OCI-LY1 (cell line): Measurements from ENCODE around the gene METRN.

Experiments used
- H2AFZ ChIP-seq: fragments of 200-600 bp; sonication (generic), shearing (Covaris generic); 2 replicates; pipeline ENCODE4 v1.6.0; 2014; ENCODE audit warnings: antibody characterized with exemption, mild to moderate bottlenecking, low read length
- H3F3A ChIP-seq: fragments of 200-600 bp; sonication (generic), shearing (Covaris generic); 2 replicates; pipeline ENCODE4 v1.6.0; 2014; ENCODE audit warnings: mild to moderate bottlenecking, antibody characterized with exemption, low read length, moderate library complexity; ENCODE audit not compliant: insufficient read depth
- H3K27ac ChIP-seq: fragments of 200-600 bp; sonication (generic); 2 replicates; pipeline ENCODE4 v1.5.1; 2014; ENCODE audit warnings: low read length, mixed run types, mild to moderate bottlenecking, low read depth; ENCODE audit not compliant: poor library complexity, severe bottlenecking
- H3K27me3 ChIP-seq: fragments of 200-600 bp; sonication (generic); 2 replicates; pipeline ENCODE4 v1.6.0; 2014; ENCODE audit warnings: antibody characterized with exemption, mild to moderate bottlenecking, low read length, moderate library complexity; ENCODE audit not compliant: insufficient read depth
- H3K36me3 ChIP-seq: fragments of 200-600 bp; sonication (generic); 2 replicates; pipeline ENCODE4 v1.6.1; 2014; ENCODE audit warnings: mild to moderate bottlenecking, antibody characterized with exemption, low read length, moderate library complexity, mixed read lengths; ENCODE audit not compliant: insufficient read depth
- H3K4me1 ChIP-seq: fragments of 200-600 bp; sonication (generic); 2 replicates; pipeline ENCODE4 v1.5.1; 2014; ENCODE audit warnings: mild to moderate bottlenecking, low read length, moderate library complexity; ENCODE audit not compliant: insufficient read depth, severe bottlenecking
- H3K4me2 ChIP-seq: fragments of 200-600 bp; sonication (generic), shearing (Covaris generic); 2 replicates; pipeline ENCODE4 v1.6.1; 2014; ENCODE audit warnings: low read length
- H3K4me3 ChIP-seq: fragments of 200-600 bp; sonication (generic); 2 replicates; pipeline ENCODE4 v1.5.1; 2014; ENCODE audit warnings: low read length, low read depth, mild to moderate bottlenecking, mixed read lengths; ENCODE audit not compliant: poor library complexity, severe bottlenecking
- H3K79me2 ChIP-seq: fragments of 200-600 bp; shearing (Covaris generic); 2 replicates; pipeline ENCODE4 v1.6.1; 2016; ENCODE audit warnings: mixed run types, low read length, mixed read lengths; ENCODE audit not compliant: insufficient read depth
- H3K9ac ChIP-seq: fragments of 200-600 bp; sonication (generic), shearing (Covaris generic); 2 replicates; pipeline ENCODE4 v1.6.1; 2014; ENCODE audit warnings: mild to moderate bottlenecking, low read length, mixed read lengths
- H3K9me2 ChIP-seq: fragments of 200-600 bp; sonication (generic), shearing (Covaris generic); 2 replicates; pipeline ENCODE4 v1.6.1; 2014; ENCODE audit warnings: low read depth, mild to moderate bottlenecking, low read length, mixed read lengths
- H3K9me3 ChIP-seq: fragments of 200-600 bp; shearing (Covaris generic); 2 replicates; pipeline ENCODE4 v1.6.1; 2014; ENCODE audit warnings: low read length, mixed read lengths
- H4K20me1 ChIP-seq: fragments of 200-600 bp; sonication (generic), shearing (Covaris generic); 2 replicates; pipeline ENCODE4 v1.6.0; 2016; ENCODE audit warnings: mild to moderate bottlenecking, low read length; ENCODE audit not compliant: insufficient read depth
- EZH2 ChIP-seq: fragments of 200-600 bp; sonication (generic), shearing (Covaris generic); IDR thresholded peaks from 2 replicates; pipeline ENCODE4 v1.8.0; 2017; ENCODE audit warnings: borderline replicate concordance, mixed run types, mild to moderate bottlenecking, antibody characterized with exemption, low read length, moderate library complexity, mixed read lengths
- TF ChIP-seq, protein P1 (sequence below): fragments of 200-600 bp; sonication (generic), shearing (Covaris generic); IDR thresholded peaks from 2 replicates; pipeline ENCODE4 v1.5.1; 2017; ENCODE audit warnings: mild to moderate bottlenecking, antibody characterized with exemption, low read length, moderate library complexity, mixed read lengths

METRN gene

DNA sequence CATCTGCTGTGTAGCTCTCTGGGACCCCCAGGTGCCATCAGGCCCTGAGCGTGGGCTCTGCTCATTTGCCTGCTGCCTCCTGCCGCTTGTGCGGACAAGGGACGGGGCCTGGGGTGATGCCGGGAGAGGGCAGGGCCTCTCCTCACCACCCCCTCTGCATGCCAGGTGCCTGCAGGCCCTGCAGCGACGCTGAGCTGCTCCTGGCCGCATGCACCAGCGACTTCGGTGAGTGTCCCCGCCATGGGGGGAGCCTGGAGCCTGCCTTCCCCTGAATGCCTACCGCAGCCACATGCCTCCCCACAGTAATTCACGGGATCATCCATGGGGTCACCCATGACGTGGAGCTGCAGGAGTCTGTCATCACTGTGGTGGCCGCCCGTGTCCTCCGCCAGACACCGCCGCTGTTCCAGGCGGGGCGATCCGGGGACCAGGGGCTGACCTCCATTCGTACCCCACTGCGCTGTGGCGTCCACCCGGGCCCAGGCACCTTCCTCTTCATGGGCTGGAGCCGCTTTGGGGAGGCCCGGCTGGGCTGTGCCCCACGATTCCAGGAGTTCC, 1.9 kb downstream of the METRN start:
- no peaks in the 10 kb centered on the region for H3F3A ChIP-seq
- no peaks in the 10 kb centered on the region for H3K36me3 ChIP-seq
- H3K79me2 ChIP-seq = no peaks in the 10 kb centered on the region
- no peak overlapping the region for H3K27ac ChIP-seq
- H3K9ac ChIP-seq = no peak overlapping the region
- no peaks in the 10 kb centered on the region for H3K9me3 ChIP-seq
- TF ChIP-seq, protein P1, sequence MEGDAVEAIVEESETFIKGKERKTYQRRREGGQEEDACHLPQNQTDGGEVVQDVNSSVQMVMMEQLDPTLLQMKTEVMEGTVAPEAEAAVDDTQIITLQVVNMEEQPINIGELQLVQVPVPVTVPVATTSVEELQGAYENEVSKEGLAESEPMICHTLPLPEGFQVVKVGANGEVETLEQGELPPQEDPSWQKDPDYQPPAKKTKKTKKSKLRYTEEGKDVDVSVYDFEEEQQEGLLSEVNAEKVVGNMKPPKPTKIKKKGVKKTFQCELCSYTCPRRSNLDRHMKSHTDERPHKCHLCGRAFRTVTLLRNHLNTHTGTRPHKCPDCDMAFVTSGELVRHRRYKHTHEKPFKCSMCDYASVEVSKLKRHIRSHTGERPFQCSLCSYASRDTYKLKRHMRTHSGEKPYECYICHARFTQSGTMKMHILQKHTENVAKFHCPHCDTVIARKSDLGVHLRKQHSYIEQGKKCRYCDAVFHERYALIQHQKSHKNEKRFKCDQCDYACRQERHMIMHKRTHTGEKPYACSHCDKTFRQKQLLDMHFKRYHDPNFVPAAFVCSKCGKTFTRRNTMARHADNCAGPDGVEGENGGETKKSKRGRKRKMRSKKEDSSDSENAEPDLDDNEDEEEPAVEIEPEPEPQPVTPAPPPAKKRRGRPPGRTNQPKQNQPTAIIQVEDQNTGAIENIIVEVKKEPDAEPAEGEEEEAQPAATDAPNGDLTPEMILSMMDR = no peak
- TF ChIP-seq EZH2 = no peak
- H4K20me1 ChIP-seq = no peaks in the 10 kb centered on the region
- H3K4me2 ChIP-seq = no peak overlapping the region
- H3K4me3 ChIP-seq = no peak overlapping the region
- no peak overlapping the region for H2AFZ ChIP-seq
- H3K4me1 ChIP-seq = peaks cover 29% of the 10 kb centered on the region
- H3K9me2 ChIP-seq = no peaks in the 10 kb centered on the region
- peaks cover 18% of the 10 kb centered on the region for H3K27me3 ChIP-seq

- H3K4me2 ChIP-seq = no peak overlapping the region
- peaks cover 34% of the 10 kb centered on the region for H3K4me1 ChIP-seq
- peaks cover 18% of the 10 kb centered on the region for H3K27me3 ChIP-seq
- no peak overlapping the region for H3K27ac ChIP-seq
- H3F3A ChIP-seq = no peaks in the 10 kb centered on the region
- no peak overlapping the region for H3K4me3 ChIP-seq
- no peak overlapping the region for H3K9ac ChIP-seq
- no peaks in the 10 kb centered on the region for H3K79me2 ChIP-seq
- no peaks in the 10 kb centered on the region for H4K20me1 ChIP-seq
- no peaks in the 10 kb centered on the region for H3K9me3 ChIP-seq
- peaks cover 1% of the 10 kb centered on the region for H3K36me3 ChIP-seq
- TF ChIP-seq EZH2 = no peak
- TF ChIP-seq, protein P1 = no peak
- no peaks in the 10 kb centered on the region for H3K9me2 ChIP-seq
- H2AFZ ChIP-seq = no peak overlapping the region
These were observed 2.7 kb downstream of the METRN start for GRCh38 chr16:717450-718245.

- H3K4me1 ChIP-seq = peaks cover 40% of the 10 kb centered on the region
- H3K9me3 ChIP-seq = no peaks in the 10 kb centered on the region
- H3K9ac ChIP-seq = no peak overlapping the region
- no peaks in the 10 kb centered on the region for H4K20me1 ChIP-seq
- no peak for TF ChIP-seq EZH2
- TF ChIP-seq, protein P1 = no peak
- H3K9me2 ChIP-seq = no peaks in the 10 kb centered on the region
- peaks cover 18% of the 10 kb centered on the region for H3K27me3 ChIP-seq
- no peak overlapping the region for H3K4me2 ChIP-seq
- no peaks in the 10 kb centered on the region for H3K79me2 ChIP-seq
- H3K36me3 ChIP-seq = peaks cover 8% of the 10 kb centered on the region
- no peak overlapping the region for H3K4me3 ChIP-seq
- H3K27ac ChIP-seq = no peak overlapping the region
- no peaks in the 10 kb centered on the region for H3F3A ChIP-seq
- no peak overlapping the region for H2AFZ ChIP-seq
These were observed 3.5 kb downstream of the METRN start for GRCh38 chr16:718389-718788.
